Activated T-helper 1 cell treated with anti-CD3 and anti-CD28 coated beads, Interleukin-2, amount 50 U/mL, for 16 hours (primary cell): ENCODE data around the gene MBNL1.
"Not testable (repeated sequence)": the region's sequence is repeated elsewhere in the genome, so short reads cannot be mapped to it uniquely, and the experiment has no call there.

ENCODE experiments used
- DNase-seq, 2 donors: peaks; one replicate each; pipeline ENCODE4 v3.0.0-alpha.2; 2020; ENCODE audit warnings: low read depth in 1 of 2, low spot score in 1 of 2

Gene MBNL1

GRCh38 chr3:152396867-152397266 lies 128.1 kb downstream of the MBNL1 start:
- DNase-seq: no peak

DNA sequence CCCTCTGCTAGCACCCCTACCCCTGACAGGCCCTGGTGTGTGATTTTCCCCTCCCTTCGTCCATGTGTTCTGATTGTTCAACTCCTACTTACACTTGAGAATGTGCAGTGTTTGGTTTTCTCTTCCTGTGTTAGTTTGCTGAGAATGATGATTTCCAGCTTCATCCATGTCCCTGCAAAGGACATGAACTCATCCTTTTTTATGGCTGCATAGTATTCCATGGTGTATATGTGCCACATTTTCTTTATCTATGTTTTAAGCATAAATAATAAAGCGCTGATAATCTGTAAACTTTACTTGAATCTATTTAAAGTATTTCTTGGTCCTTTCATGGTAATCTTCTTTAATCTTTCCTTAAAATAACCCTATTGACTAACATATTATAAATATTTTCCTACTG lies 128.6 kb downstream of the MBNL1 start:
- DNase-seq: not testable (repeated sequence)

- no peak for DNase-seq
Measured at GRCh38 chr3:152398495-152398894, 129.8 kb downstream of the MBNL1 start.

DNA sequence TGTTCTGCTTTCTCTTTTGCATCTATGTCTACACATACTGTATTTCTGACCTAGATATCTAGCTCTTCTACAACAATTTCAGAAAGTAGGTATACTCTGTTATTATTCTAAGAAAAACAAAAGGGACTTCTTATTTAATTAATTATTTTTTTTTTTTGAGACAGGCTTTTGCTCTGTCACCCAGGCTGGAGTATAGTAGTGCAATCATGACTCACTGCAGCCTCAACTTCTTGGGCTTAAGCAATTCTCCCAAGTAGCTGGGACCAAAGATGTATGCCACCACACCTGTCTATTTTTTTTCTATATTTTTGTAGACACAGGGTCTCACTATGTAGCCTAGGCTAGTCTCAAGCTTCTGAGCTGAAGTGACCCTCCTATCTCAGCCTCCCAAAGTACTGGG lies 130.6 kb downstream of the MBNL1 start:
- no peak for DNase-seq

DNA sequence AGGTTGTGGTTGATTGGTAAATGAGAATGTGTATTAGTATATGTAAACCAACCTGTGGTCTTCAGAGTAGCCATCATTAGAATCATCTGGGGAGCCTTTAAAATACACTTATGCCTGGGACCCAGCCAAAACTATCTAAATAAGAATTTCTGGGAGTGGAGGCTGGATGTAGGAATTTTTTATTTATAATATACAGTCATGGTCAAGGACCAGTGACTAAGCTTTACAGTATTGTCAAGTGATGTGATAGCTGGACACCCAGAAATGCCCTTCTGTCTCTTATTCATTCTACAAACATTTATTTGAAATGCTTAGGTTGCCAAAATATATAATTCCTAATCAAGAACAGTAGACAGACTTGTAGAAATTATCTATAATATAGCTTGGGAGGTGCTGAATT lies 132.2 kb downstream of the MBNL1 start:
- no peak for DNase-seq

GRCh38 chr3:152402695-152403451 lies 134.1 kb downstream of the MBNL1 start:
- no peak for DNase-seq

DNA sequence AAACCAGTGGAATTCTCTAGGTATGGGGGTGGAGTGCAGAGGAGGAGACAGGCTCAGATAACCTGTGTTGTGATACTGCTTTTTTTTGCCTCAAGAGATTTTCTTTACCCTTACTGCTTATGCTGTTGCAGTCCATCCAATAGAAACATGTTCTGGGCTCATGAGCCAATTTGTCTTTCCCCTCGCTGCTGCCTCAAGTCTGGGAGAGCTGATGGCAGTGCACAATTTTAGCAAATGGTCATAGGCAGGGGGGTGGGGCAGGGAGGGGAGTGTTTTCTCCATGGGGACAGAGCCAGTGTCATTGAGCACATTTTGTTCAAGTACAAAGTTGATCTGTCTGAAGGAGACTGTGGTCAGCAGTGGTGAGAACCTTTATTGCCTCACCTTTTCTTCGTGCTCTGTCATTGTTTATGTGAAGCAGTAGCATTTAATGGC lies 134.9 kb downstream of the MBNL1 start:
- no peak for DNase-seq

GRCh38 chr3:152404976-152405375 lies 136.2 kb downstream of the MBNL1 start:
- no peak for DNase-seq

DNA sequence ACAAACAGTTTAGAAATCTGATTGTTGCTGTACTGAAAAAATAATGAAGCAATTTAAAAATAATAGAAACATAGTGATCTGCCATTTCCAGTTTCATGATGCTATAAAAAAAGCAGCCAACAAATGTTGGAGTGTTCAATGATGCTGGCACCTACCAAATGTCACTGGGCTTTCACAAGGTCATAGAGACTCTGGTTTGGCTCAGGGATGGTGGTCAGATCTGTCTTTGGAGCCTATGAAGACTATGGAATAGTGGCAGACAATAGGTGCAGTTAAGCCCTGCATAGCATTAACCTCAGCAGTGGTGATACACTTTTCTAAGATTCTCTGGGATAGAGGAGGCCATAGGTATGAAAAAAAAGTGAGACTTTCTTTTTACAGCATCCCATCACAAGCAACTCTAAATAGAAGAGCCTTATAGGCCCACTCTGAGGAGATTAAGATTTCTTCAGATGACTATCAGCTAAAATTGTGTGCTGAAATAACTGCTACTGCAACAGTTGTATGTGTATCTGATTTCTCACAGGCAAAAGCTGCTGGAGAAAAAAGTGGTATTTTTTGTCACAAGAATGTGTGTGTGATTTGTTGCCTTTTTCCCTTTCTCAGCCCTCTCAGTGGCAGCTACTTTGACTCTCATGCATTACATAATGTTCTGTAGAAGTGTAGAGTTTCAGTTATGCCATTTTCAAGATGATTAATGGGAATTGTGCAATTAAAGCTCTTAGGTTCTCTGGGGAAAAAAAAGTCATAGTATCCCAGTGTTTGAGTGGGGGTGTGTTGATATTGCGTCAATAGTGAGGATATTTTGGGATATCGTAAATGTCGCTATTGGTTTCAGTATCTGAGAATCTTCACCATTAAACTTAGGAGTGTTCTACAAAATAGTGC lies 137.4 kb downstream of the MBNL1 start:
- no peak for DNase-seq

DNA sequence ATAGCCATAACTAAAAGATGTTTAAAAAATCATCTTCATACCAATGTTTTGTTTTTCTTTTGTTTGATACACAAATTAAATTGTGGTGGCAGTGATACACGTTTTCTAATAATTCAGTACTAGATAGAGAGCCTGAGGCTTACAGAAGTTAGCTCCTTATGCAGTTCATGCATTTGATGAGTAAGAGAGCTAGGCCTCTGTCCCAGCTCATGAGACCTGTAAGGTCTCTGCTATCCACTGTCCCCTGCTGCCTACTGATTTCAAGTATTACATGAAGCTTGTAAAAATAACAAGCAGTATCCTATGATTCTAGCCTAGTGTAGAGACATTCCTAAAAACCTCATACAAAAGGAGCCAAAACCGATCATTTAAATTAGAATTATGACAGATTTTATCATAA lies 144.5 kb downstream of the MBNL1 start:
- DNase-seq: no peak

GRCh38 chr3:152416808-152417580 lies 148.3 kb downstream of the MBNL1 start:
- DNase-seq: no peak

DNA sequence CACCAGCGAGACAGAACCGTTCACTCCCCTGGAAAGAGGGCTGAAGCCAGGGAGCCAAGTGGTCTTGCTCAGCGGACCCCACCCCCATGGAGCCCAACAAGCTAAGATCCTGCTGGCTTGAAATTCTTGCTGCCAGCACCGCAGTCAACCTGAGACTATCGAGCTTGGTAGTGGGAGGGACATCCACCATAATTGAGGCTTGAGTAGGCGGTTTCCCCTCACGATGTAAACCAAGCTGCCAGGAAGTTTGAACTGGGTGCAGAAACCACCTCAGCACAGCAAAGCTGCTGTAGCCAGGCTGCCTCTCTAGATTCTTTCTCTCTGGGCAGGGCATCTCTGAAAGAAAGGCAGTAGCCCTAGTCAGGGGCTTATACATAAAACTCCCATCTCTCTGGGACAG lies 151.0 kb downstream of the MBNL1 start:
- no peak for DNase-seq

DNA sequence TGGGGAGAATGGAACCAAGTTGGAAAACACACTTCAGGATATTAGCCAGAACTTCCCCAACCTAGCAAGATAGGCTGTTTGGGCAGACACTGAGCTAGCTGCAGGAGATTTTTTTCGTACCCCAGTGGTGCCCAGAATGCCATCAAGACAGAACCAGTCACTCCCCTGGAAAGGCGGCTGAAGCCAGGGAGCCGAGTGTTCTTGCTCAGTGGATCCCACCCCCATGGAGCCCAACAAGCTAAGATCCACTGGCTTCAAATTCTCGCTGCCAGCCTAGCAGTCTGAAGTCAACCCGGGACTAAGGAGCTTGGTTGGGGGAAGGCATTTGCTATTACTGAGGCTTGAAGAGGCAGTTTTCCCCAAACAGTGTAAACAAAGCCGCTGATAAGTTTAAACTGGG lies 152.4 kb downstream of the MBNL1 start:
- DNase-seq: no peak

DNA sequence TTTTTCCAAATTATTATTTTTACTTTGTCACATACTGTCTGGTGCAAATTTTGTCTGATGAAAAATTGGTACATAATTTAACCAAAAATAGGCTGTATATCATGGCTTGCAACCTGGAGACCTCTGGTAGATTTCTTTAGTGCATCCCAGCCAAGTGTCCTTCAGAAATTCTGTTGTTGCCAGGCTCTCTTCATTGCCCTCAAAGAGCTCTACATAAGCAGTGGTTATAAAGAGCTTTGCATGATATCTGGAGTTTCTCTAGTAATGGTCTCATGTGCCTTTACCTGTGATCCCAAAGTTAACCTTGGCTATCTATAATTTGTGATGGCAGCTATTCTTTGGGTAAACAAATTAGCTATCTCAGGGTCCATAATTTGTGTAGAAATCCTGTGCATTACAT lies 157.7 kb downstream of the MBNL1 start:
- no peak for DNase-seq

DNA sequence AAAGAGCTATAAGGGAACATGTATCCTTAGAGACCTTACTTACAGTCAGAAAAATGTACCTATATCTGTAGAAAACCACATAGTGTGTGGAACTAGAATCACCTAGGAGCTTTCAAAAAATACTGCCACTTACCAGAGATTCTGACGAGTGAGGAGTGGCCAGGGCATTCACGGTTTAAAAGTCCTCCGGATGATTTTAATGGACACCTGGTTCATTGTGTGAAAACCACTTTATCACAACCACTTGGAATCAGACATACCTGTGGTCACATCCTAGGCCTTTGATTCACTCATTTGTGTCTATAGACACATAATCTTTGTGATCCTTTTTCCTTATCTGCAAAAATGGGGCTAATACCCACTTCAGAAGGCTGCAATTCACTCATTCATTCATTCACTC lies 159.8 kb downstream of the MBNL1 start:
- DNase-seq: no peak

GRCh38 chr3:152430223-152431002 lies 161.7 kb downstream of the MBNL1 start:
- no peak for DNase-seq

DNA sequence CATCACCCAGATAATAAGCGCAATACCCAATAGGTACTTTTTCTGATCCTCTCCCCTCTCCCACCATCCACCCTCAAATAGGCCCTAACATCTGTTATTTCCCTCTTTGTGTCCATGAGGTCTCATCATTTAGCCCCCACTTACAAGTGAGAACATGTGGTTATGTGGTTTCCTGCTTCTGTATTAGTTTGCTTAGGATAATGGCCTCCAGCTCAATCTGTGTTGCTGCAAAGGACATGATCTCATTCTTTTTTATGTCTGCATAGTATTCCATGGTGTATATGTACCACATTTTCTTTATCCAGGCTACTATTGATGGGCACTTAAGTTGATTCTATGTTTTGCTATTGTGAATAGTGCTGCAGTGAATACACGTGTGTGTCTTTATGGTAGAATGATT lies 165.4 kb downstream of the MBNL1 start:
- DNase-seq: no peak

GRCh38 chr3:152435210-152435609 lies 166.5 kb downstream of the MBNL1 start:
- not testable (repeated sequence) for DNase-seq

GRCh38 chr3:152436707-152437590 lies 168.2 kb downstream of the MBNL1 start:
- no peak for DNase-seq

DNA sequence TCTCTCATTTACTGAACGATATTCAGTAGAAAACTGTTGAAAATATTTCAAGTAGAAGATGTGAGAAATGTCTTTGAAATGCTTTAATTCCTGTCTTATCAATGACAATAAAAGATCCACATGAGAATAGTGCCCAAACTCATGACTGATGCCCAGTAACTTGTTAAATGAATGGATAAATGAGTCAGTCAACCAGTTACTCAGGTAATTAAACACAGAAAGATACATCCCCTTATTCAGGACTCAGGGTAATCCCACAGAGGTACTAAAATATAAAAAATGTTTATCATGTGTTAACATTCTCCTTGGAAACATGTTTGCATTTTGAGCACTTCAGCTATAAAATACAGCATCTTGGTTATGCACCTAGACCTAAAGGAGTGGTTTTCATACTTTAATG lies 169.5 kb downstream of the MBNL1 start:
- no peak for DNase-seq
